ENCODE measurements around the gene GBA3.

GRCh38 chr4:22653752-22654151 lies 39.0 kb upstream of the GBA3 start:
- no peak for TF ChIP-seq CTCF (IDR thresholded peaks at IDR 0.05)
- no peak for TF ChIP-seq POLR2A (IDR thresholded peaks at IDR 0.05)

Data from Peyer's patch (tissue), 4 donors.